ENCODE measurements around the gene ATP6V1C2.

- TF ChIP-seq HDGF (IDR thresholded peaks at IDR 0.05; ENCODE audit: borderline replicate concordance) = no peak
- no peak for TF ChIP-seq FOXK2 (IDR thresholded peaks at IDR 0.05)
- TF ChIP-seq ZNF384 (IDR thresholded peaks at IDR 0.05) = peak; percentile 91
- TF ChIP-seq ELF4 (IDR thresholded peaks at IDR 0.05) = no peak
- TF ChIP-seq FOXM1 (IDR thresholded peaks at IDR 0.05; ENCODE audit: borderline replicate concordance) = no peak
- no peak for TF ChIP-seq BHLHE40 (IDR thresholded peaks at IDR 0.05; ENCODE audit: borderline replicate concordance)
- TF ChIP-seq SUZ12 (IDR thresholded peaks at IDR 0.05) = no peak
- no peak for TF ChIP-seq NFRKB (IDR thresholded peaks at IDR 0.05)
- no peak for TF ChIP-seq TARDBP (IDR thresholded peaks at IDR 0.05)
- no peak for TF ChIP-seq SP1 (IDR thresholded peaks at IDR 0.05)
- TF ChIP-seq ARNT (IDR thresholded peaks at IDR 0.05) = no peak
- TF ChIP-seq FOXA1 (IDR thresholded peaks at IDR 0.05) = no peak
- no peak for TF ChIP-seq PKNOX1 (IDR thresholded peaks at IDR 0.05)
- TF ChIP-seq L3MBTL2 (conservative IDR thresholded peaks at IDR 0.05) = no peak
Measured at GRCh38 chr2:10678225-10678624, 43.2 kb upstream of the ATP6V1C2 start.
